Transverse colon (tissue), 4 donors: ENCODE results near the gene SCLY. TPM values are rescaled to one million over a fixed set of nuclear protein-coding genes. Genes with fewer than 3 reads are reported as not detected.

Experiments
- DNase-seq: peaks from one replicate; pipeline ENCODE4 v3.0.0-alpha.2; 2019
- H3K27ac ChIP-seq, 4 donors: fragments of 200-600 bp; sonication (generic); 2 replicates each; pipeline ENCODE4 v1.5.1; 2016 to 2018; ENCODE audit warnings: inconsistent platforms in 4 of 4
- H3K27me3 ChIP-seq: fragments of 200-600 bp; sonication (generic); 2 replicates; pipeline ENCODE4 v1.5.1; 2017; ENCODE audit warnings: inconsistent platforms
- H3K36me3 ChIP-seq, 4 donors: fragments of 200-600 bp; sonication (generic); 2 replicates each; pipeline ENCODE4 v1.5.1; 2017 to 2019; ENCODE audit warnings: inconsistent platforms in 4 of 4
- H3K4me1 ChIP-seq, 4 donors: fragments of 200-600 bp; sonication (generic); 2 replicates each; pipeline ENCODE4 v1.5.1; 2017 to 2020; ENCODE audit warnings: inconsistent platforms in 4 of 4
- H3K4me3 ChIP-seq, 4 donors: fragments of 200-600 bp; sonication (generic); 1 replicate in 1 of 4; 2 replicates in 3 of 4; pipeline versions ENCODE4 v1.5.1 to v1.6.1; 2017 to 2019; ENCODE audit warnings: inconsistent platforms in 4 of 4
- H3K9me3 ChIP-seq, 2 donors: fragments of 200-600 bp; sonication (generic); 2 replicates each; pipeline ENCODE4 v1.5.1; 2017 to 2019; ENCODE audit warnings: inconsistent platforms in 2 of 2
- EP300 ChIP-seq: sonication (generic); formaldehyde crosslinking; IDR thresholded peaks from one replicate; pipeline ENCODE4 v1.6.1; 2017; ENCODE audit warnings: antibody characterized with exemption, low read depth
- POLR2A ChIP-seq: fragments of 450-650 bp; IDR thresholded peaks from one replicate; pipeline ENCODE4 v1.6.1; 2016; ENCODE audit warnings: antibody characterized with exemption, mild to moderate bottlenecking, moderate library complexity
- POLR2AphosphoS5 ChIP-seq, 3 donors: sonication (generic); formaldehyde crosslinking; IDR thresholded peaks; one replicate each; pipeline ENCODE4 v1.6.1; 2016; ENCODE audit warnings: antibody characterized with exemption in 3 of 3
- WGBS, 2 donors: methylation state at CpG; one replicate each; pipeline ENCODE4 v1.1.5; 2018; ENCODE audit warnings: low coverage in 1 of 2; 5-methylcytosine and 5-hydroxymethylcytosine counted together
- in situ Hi-C, 4 donors: fragments of 200-750 bp; cut with MboI; loops; one replicate each; pipeline versions ENCODE4 v1.15.0 to v1.15.1; 2017; ENCODE audit warnings: low sequenced_read_pairs in 3 of 4, low pct_ligation_motif_present in 1 of 4, low pct_unique_long_range_greater_than_20kb in 1 of 4
- intact Hi-C: fragments of 100-400 bp; cut with DNase I; formaldehyde crosslinking; loops from one replicate; pipeline ENCODE4 v1.15.1; 2023; ENCODE audit warnings: low total_unique reads
- total RNA-seq, 4 donors: library from RNA; depleted of rRNA; stranded (reverse); fragments of >200 nt; gene quantifications; one replicate each; pipeline ENCODE4 v1.1.0, GENCODE V29; 2016
- TF ChIP-seq, protein P1 (sequence below), 5 experiments: fragments of 200-600 bp in 3 of 5; fragments of 450-650 bp in 2 of 5; sonication (generic) in 3 of 5; IDR thresholded peaks; 1 replicate in 2 of 5; 2 replicates in 3 of 5; pipeline ENCODE4 v1.5.1; 2016 to 2017; ENCODE audit warnings: antibody characterized with exemption in 5 of 5, inconsistent platforms in 3 of 5, mild to moderate bottlenecking in 2 of 5, moderate library complexity in 1 of 5

SCLY gene
- total RNA-seq, 4 donors from 2014 or later: 9.4 to 24.3 (median 11.1) TPM

DNA sequence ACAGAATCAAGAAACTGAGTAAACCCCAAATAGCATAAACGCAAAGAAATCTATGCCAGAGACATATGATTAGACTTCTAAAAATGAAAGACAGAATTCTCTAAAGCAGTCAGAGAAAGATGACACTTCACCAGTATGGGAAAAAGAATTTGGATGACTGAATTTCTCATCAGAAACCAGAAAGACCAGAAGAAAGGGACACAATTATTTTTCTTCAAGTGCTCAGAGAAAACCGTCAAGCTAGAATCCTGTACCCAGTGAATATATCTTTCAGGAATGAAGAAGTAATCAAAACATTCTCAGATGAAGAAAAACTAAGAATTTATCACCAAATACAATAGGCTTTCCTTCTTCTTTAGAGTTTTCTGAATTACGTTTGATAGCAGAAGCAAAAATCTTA is 25.1 kb downstream of the SCLY start:
- H3K4me3 ChIP-seq: no peak overlapping the region
- H3K36me3 ChIP-seq: no peaks in the 10 kb centered on the region
- WGBS, 2 donors: 96 to 98% methylated on average over 3 of the region's 3 CpGs
- in situ Hi-C loops (no loop called here), intact Hi-C loops (no loop called here)
- H3K9me3 ChIP-seq: no peaks in the 10 kb centered on the region
- no peaks in the 10 kb centered on the region for H3K4me1 ChIP-seq
- TF ChIP-seq POLR2A (no peak), EP300 (no peak), POLR2AphosphoS5 (IDR thresholded peaks at IDR 0.05) (no peak)
- TF ChIP-seq, protein P1, sequence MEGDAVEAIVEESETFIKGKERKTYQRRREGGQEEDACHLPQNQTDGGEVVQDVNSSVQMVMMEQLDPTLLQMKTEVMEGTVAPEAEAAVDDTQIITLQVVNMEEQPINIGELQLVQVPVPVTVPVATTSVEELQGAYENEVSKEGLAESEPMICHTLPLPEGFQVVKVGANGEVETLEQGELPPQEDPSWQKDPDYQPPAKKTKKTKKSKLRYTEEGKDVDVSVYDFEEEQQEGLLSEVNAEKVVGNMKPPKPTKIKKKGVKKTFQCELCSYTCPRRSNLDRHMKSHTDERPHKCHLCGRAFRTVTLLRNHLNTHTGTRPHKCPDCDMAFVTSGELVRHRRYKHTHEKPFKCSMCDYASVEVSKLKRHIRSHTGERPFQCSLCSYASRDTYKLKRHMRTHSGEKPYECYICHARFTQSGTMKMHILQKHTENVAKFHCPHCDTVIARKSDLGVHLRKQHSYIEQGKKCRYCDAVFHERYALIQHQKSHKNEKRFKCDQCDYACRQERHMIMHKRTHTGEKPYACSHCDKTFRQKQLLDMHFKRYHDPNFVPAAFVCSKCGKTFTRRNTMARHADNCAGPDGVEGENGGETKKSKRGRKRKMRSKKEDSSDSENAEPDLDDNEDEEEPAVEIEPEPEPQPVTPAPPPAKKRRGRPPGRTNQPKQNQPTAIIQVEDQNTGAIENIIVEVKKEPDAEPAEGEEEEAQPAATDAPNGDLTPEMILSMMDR (IDR thresholded peaks at IDR 0.05): no peak
- no peak for DNase-seq
- no peak overlapping the region for H3K27ac ChIP-seq
- no peaks in the 10 kb centered on the region for H3K27me3 ChIP-seq

DNA sequence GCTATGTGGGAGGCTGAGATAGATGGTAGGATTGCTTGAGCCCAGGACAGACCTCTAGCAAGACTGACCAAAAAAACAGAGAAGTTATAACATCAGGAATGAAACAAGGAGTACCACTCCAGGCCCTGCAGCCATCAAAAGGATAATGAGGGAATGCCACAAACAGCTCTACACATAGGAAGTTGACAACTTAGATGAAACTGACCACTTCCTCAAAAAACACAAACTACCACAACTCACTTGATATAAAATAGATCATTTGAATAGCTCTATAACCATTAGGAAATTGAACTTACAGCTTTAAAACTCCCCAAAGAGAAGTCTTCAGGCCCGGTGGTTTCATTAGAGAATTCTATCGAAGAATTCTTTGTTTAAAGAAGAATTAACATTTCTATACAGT is 26.4 kb downstream of the SCLY start:
- Histone ChIP-seq H3K9me3 (no peaks in the 10 kb centered on the region), H3K4me1 (no peaks in the 10 kb centered on the region), H3K27ac (no peak overlapping the region), H3K27me3 (no peaks in the 10 kb centered on the region), H3K4me3 (no peak overlapping the region), H3K36me3 (no peaks in the 10 kb centered on the region)
- 71 to 86% methylated on average over 2 of the region's 2 CpGs for WGBS, 2 donors
- in situ Hi-C loops (no loop called here), intact Hi-C loops (no loop called here)
- TF ChIP-seq POLR2A (no peak), EP300 (no peak), POLR2AphosphoS5 (IDR thresholded peaks at IDR 0.05) (no peak)
- TF ChIP-seq, protein P1 (IDR thresholded peaks at IDR 0.05): no peak
- DNase-seq: no peak

DNA sequence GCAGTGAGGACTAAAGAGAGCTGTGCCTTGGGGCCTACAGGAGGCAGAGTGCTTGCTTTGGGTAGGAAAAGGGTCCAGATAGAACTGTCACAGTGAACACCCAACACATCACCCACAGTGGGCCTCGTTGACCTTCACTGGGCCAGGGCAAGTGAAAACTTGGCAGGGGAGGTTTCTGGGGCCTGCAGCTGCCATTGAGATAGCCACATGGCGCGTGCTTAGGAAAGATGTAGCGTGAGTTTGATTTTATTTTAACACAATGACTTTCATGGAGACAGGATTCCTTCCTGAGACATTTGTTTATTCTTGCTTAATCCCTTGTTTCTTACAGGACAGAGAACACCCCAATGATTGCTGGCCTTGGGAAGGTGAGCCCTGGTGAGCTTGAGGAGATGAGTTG is 30.1 kb downstream of the SCLY start:
- Histone ChIP-seq H3K9me3 (no peaks in the 10 kb centered on the region), H3K27me3 (no peaks in the 10 kb centered on the region), H3K27ac (no peak overlapping the region), H3K36me3 (no peaks in the 10 kb centered on the region), H3K4me1 (no peaks in the 10 kb centered on the region), H3K4me3 (no peak overlapping the region)
- TF ChIP-seq, protein P1 (IDR thresholded peaks at IDR 0.05): no peak
- TF ChIP-seq EP300 (no peak), POLR2AphosphoS5 (IDR thresholded peaks at IDR 0.05) (no peak), POLR2A (no peak)
- WGBS, 2 donors: 94% methylated on average over 4 of the region's 4 CpGs; no CpG with 5 or more reads in 1 of the 2 donors
- in situ Hi-C loops: no loop called here
- DNase-seq: no peak
- intact Hi-C loops: no loop called here

DNA sequence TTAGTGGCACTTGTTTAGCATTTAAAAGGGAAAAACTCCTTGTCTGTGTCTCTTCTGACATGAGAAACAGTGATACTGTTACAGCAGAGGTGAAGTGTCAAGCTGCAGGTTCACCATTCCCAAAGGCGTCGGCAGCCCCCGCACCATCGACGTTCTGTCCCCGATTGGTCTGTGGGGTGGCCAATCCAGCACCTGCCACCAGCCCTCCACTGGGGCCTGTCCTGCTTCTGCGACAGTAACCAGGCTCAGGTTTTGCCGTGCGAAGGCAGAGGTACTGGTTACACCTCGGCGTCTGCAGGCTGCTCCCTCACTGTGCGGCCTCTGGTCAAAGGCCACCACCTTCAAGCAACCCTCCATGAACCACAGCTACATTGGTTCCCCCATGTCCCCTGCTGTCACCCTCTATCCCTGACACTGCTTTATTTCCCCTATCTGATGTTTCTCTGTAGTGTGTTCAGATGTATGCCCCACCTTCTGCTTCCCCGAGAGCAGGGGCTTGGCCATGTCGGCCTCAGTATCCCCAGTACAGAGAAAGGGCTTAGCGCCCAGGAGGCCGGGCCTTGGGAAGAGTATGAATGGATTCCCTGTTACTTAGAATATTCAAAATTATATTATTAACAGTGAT is 30.7 kb downstream of the SCLY start:
- TF ChIP-seq POLR2AphosphoS5 (IDR thresholded peaks at IDR 0.05) (no peak), POLR2A (no peak), EP300 (no peak)
- TF ChIP-seq, protein P1 (IDR thresholded peaks at IDR 0.05): no peak

More for the DNA sequence above, 30.7 kb downstream of the SCLY start:
- in situ Hi-C loops (no loop called here), intact Hi-C loops (no loop called here)
- no peak overlapping the region for H3K27ac ChIP-seq
- WGBS, 2 donors: 89 to 95% methylated on average over 7 to 16 of the region's 16 CpGs
- no peak for DNase-seq
- H3K36me3 ChIP-seq: no peaks in the 10 kb centered on the region
- no peak overlapping the region for H3K4me3 ChIP-seq
- no peaks in the 10 kb centered on the region for H3K27me3 ChIP-seq
- H3K9me3 ChIP-seq: no peaks in the 10 kb centered on the region
- no peaks in the 10 kb centered on the region for H3K4me1 ChIP-seq
